ENCODE results near the gene TNS1.

Gene TNS1

DNA sequence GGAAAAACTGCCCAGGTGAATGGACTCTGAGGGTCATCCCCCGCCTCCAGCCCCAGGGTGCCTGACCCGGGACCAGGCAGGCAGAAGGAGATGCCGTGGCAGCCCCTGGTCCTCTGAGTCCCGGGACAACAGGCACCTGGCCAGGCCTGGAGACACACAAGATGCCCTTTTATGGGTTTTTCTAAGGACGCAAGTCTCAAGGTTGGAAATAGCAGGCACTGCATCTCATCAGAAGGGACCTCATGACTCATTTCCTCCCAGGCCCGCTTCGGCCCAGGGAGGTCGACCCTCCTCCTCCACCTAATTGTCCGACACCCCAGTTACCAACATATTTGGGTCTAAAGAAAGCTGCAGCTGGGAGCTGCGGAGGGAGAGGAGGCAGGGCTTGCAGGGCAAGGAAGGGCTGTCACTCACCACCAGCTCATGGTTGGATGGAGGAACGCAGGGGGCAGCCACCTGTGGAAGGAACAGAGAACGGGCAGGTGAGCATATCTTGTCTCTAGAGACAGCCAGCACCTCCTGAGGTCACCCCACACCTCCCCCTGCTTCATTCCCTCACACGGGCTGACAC lies 82.9 kb downstream of the TNS1 start:
- no peak for TF ChIP-seq CTCF (IDR thresholded peaks at IDR 0.05; ENCODE audit: insufficient read depth, low read depth, low read length, missing control alignments)
- DNase-seq (ENCODE audit: low read depth), result no peak
- H3K4me3 ChIP-seq (ENCODE audit: low read depth, low read length), result no peak overlapping the region

DNA sequence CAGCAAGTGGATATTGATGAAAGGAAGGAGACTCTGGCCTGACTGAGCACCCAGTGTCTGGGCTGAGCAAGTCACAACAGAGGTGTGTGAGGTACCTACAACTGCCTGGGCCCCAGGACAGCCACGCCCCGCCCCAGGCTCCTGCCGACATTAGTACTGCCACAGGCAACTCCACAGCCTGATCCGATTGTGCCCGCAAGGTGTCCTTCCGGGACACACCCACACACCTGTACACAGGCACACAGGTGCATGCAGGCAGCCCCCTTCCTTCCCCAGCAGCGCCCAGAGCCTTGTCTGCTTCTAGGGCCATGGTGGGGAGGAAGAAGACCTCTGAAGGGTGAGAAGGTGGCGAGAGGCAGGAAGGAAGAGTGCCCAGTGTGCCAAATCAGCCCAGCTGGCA lies 83.6 kb downstream of the TNS1 start:
- DNase-seq (ENCODE audit: low read depth), result no peak
- H3K4me3 ChIP-seq (ENCODE audit: low read depth, low read length), result no peak overlapping the region
- no peak for TF ChIP-seq CTCF (IDR thresholded peaks at IDR 0.05; ENCODE audit: insufficient read depth, low read depth, low read length, missing control alignments)

DNA sequence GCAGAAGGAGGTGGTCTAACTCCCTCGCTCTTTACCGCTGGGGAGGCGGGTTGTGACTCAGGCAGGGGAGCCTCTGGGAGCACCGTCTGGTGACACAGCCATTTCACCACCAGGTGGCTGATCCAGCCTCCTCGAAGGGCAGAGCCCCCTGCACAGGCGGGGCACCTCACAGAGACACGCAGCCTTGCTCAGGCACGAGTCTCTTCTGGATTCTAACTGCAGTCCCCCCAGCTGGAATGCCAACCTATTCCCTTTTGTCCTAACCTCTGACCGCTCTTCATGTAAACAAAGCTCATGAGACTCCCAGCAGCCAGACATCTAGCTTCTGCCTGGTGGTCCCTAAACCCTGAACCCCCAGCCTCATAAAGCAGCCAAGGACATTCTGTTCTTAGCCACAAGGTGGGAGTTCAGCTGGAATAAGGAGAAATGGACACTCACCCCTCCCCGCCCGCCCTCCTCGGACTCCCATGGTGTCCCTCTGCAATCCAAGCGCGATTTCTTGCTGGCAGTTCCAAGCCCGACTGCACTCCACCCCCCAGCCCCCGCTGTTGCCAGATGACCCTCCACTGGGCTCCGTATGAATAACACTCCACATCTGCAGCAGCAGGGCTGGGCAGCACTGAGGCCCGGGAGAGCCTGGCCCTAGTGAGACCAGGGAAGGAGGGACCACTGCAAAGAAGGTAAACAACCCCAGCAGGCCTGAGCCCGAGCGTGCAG lies 84.3 kb downstream of the TNS1 start:
- no peak overlapping the region for H3K4me3 ChIP-seq (ENCODE audit: low read depth, low read length)
- TF ChIP-seq CTCF (IDR thresholded peaks at IDR 0.05; ENCODE audit: insufficient read depth, low read depth, low read length, missing control alignments), result peak; percentile 8
- DNase-seq (ENCODE audit: low read depth), result peak; percentile 9

DNA sequence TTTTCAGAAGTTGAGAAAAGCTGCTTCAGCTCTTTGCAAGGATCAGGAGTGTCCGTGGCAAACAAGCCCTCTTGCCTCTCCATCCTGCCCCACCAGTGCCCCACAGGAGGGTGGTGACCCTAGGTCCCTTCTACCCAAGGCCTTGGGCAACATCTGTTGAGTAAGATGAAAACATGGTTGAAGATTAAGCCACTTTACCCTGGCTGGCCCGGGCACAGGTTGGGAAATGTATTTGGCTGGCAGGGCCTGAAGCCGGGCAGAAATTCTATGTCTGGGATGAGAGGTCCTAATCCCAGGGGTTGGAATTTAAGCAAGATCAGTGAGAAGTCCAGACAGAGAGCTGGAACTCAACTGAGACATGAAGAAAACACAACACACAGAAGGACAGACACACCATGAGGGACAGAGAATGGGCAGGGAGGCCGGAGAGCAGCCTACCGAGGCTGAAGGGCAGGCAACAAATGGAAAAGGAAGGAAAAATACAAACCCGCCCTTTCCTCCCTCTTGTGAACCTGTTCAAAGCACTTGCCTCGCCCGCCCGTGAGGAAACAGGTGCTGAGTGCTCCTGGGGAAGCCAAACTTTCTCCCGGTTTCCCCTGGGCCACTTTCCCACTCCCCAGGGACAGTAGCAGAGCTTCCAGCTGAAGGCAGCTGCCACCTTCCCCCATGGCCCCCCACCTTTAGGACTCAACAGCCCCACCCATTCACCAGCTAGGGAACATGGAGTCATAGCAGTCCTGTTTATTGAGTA lies 86.1 kb downstream of the TNS1 start:
- no peak for DNase-seq (ENCODE audit: low read depth)
- no peak overlapping the region for H3K4me3 ChIP-seq (ENCODE audit: low read depth, low read length)
- no peak for TF ChIP-seq CTCF (IDR thresholded peaks at IDR 0.05; ENCODE audit: insufficient read depth, low read depth, low read length, missing control alignments)

DNA sequence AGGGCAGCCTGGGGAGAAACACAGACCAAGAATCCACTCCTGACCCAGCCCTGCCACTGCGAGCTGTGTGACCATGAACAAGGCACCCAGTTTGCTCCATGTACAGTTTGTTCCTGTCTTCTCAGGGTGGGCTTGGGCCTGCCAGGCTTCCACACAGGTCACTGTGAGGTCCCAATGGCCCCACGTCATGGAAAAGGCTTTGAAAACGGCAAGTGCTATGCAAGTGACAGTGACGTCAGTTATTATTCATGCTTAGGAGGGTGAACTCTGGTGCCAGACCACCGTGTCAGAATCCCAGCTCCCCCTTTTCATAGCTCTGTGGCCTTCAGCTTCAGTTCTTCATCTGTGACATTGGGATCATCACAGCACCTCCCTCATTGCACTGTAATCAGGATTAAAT lies 87.1 kb downstream of the TNS1 start:
- H3K4me3 ChIP-seq (ENCODE audit: low read depth, low read length), result no peak overlapping the region
- DNase-seq (ENCODE audit: low read depth), result no peak
- no peak for TF ChIP-seq CTCF (IDR thresholded peaks at IDR 0.05; ENCODE audit: insufficient read depth, low read depth, low read length, missing control alignments)

DNA sequence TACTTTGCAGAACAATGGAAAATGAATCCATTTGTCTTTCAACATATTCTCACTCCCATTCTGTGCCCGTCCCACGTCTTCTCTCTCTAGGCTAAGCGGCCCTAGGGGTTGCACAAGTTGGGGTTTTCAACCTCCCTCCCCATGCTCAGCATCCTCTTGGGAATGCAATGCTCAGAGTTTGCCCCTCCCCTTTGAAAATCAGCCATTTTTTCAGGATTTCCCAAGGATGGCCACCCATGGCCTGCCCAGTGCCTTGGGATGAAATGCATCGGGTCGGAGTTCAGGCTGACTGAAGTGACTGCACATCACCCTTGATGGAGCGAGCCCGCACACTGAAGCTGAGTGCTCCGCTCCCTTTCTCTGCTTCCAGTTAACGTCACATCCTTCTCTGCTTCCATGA lies 87.9 kb downstream of the TNS1 start:
- H3K4me3 ChIP-seq (ENCODE audit: low read depth, low read length), result no peak overlapping the region
- TF ChIP-seq CTCF (IDR thresholded peaks at IDR 0.05; ENCODE audit: insufficient read depth, low read depth, low read length, missing control alignments), result no peak
- no peak for DNase-seq (ENCODE audit: low read depth)

All from GM12865 (cell line).